ENCODE results near the gene DTWD2. TPM values are rescaled to one million over a fixed set of nuclear protein-coding genes. Genes with fewer than 3 reads are reported as not detected.
"Not testable (repeated sequence)": the region's sequence is repeated elsewhere in the genome, so short reads cannot be mapped to it uniquely, and the experiment has no call there.

Gene DTWD2
- total RNA-seq, 4 donors from 2014 or later, result 7.1 to 15.3 (median 11.2) TPM

DNA sequence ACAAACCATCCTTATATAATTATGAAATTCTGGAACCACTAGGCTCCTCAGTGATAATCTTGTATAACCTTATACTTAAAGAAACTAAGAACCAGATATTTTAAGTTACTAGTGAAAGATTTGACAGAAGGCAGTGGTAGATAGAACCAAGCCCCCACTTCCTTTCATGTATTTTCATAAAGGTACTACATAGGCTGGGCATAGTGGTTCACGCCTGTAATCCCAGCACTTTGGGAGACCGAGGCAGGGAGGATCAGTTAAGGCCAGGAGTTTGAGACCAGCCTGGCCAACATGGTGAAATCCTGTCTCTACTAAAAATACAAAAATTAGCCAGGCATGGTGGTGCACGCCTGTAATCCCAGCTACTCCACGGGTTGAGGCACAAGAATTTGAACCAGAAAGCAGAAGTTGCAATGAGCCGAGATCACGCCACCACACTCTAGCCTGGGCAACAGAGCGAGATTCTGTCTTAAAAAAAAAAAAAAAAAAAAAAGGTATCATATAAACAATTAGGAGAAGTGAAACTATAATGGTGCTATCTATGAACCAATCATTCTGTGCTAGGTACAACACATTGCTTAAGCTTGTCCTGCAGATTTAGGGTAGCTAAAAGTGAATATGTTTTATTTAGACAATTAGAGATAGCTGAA, 27.9 kb upstream of the DTWD2 start:
- no peak overlapping the region for H3K4me3 ChIP-seq
- no peaks in the 10 kb centered on the region for H3K9me3 ChIP-seq
- no peaks in the 10 kb centered on the region for H3K4me1 ChIP-seq
- 83% methylated on average over 7 of the region's 7 CpGs for WGBS
- H3K36me3 ChIP-seq, result no peaks in the 10 kb centered on the region
- DNase-seq (ENCODE audit: low spot score in 2 of 2), result no peak
- no peak overlapping the region for H3K27ac ChIP-seq
- TF ChIP-seq POLR2AphosphoS5 (IDR thresholded peaks at IDR 0.05), result no peak
- TF ChIP-seq POLR2A (IDR thresholded peaks at IDR 0.05), result no peak
- TF ChIP-seq EP300 (IDR thresholded peaks at IDR 0.05), result no peak
- TF ChIP-seq, protein P1, sequence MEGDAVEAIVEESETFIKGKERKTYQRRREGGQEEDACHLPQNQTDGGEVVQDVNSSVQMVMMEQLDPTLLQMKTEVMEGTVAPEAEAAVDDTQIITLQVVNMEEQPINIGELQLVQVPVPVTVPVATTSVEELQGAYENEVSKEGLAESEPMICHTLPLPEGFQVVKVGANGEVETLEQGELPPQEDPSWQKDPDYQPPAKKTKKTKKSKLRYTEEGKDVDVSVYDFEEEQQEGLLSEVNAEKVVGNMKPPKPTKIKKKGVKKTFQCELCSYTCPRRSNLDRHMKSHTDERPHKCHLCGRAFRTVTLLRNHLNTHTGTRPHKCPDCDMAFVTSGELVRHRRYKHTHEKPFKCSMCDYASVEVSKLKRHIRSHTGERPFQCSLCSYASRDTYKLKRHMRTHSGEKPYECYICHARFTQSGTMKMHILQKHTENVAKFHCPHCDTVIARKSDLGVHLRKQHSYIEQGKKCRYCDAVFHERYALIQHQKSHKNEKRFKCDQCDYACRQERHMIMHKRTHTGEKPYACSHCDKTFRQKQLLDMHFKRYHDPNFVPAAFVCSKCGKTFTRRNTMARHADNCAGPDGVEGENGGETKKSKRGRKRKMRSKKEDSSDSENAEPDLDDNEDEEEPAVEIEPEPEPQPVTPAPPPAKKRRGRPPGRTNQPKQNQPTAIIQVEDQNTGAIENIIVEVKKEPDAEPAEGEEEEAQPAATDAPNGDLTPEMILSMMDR (IDR thresholded peaks at IDR 0.05), result no peak
- no peaks in the 10 kb centered on the region for H3K27me3 ChIP-seq

DNA sequence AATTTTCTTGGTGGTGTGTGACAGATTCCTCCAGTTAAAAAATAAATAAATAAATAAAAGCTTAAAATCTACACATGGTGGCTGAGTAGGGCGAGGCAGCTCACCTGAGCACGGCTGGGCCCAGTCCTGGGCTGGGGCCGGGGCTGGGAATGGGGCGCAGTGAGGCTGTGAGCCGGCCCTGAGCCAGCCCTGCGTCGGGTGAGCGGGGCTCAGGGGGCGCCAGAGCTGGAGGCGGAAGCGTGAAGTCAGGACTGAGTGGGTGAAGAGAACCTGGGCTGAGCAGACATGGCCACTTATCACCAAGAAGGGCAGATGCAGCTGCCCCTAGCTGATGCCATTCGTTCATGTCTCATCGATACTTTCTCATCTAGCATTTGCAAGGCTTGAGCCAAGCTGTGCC, 22.8 kb upstream of the DTWD2 start:
- no peaks in the 10 kb centered on the region for H3K9me3 ChIP-seq
- H3K36me3 ChIP-seq, result no peaks in the 10 kb centered on the region
- no peak overlapping the region for H3K4me3 ChIP-seq
- no peak for TF ChIP-seq EP300 (IDR thresholded peaks at IDR 0.05)
- TF ChIP-seq POLR2A (IDR thresholded peaks at IDR 0.05), result no peak
- no peak for TF ChIP-seq POLR2AphosphoS5 (IDR thresholded peaks at IDR 0.05)
- TF ChIP-seq, protein P1 (IDR thresholded peaks at IDR 0.05), result no peak
- no peaks in the 10 kb centered on the region for H3K4me1 ChIP-seq
- no peak for DNase-seq (ENCODE audit: low spot score in 2 of 2)
- no peak overlapping the region for H3K27ac ChIP-seq
- WGBS, result 97% methylated on average over 12 of the region's 13 CpGs
- H3K27me3 ChIP-seq, result no peaks in the 10 kb centered on the region

DNA sequence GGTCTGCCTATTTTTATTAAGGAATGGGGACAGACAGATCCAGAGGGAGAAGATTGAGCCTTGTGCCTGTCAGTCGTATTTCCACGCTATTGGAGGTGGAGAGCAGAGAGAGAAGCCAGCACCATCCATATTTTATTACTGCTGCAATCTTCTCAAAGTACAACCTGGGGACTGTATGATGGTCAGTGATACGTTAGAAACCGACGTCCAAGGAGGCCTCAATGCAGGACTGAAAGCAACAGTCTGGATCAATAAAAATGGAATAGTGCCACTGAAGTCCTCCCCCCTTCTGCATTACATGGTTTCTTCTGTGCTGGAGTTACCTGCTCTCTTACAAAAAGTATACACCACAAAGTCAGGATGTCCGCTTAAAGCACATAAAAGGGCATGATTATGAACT, 21.9 kb upstream of the DTWD2 start:
- Histone ChIP-seq H3K27me3 (no peaks in the 10 kb centered on the region), H3K27ac (no peak overlapping the region), H3K4me1 (no peaks in the 10 kb centered on the region), H3K9me3 (no peaks in the 10 kb centered on the region), H3K36me3 (no peaks in the 10 kb centered on the region), H3K4me3 (no peak overlapping the region)
- WGBS, result 94% methylated on average over 6 of the region's 6 CpGs
- no peak for TF ChIP-seq POLR2AphosphoS5 (IDR thresholded peaks at IDR 0.05)
- no peak for TF ChIP-seq EP300 (IDR thresholded peaks at IDR 0.05)
- no peak for TF ChIP-seq POLR2A (IDR thresholded peaks at IDR 0.05)
- TF ChIP-seq, protein P1 (IDR thresholded peaks at IDR 0.05), result no peak
- DNase-seq (ENCODE audit: low spot score in 2 of 2), result no peak

DNA sequence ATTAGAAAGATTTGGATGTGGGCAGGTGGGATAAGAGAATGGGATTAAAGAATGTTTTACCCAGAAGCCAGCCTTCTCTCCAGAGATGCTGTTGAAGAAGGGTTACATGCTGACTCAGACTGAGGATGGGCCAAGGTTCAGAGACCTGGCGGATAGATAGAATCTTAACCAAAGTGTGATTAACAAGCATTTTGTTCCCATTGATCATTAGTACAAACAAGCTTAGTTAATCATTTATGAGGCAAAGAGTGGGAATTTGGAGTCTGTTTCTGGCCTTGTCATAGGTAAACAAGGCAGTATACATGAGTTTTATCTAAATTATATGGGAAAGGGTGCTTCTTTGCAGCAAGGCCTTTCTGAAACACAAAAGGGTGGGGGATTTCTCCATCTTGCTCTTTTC, 20.8 kb upstream of the DTWD2 start:
- H3K4me1 ChIP-seq, result no peaks in the 10 kb centered on the region
- WGBS, result 82% methylated on average over 1 of the region's 1 CpG
- H3K36me3 ChIP-seq, result no peaks in the 10 kb centered on the region
- no peak for DNase-seq (ENCODE audit: low spot score in 2 of 2)
- no peak overlapping the region for H3K27ac ChIP-seq
- no peaks in the 10 kb centered on the region for H3K27me3 ChIP-seq
- no peak overlapping the region for H3K4me3 ChIP-seq
- TF ChIP-seq POLR2A (IDR thresholded peaks at IDR 0.05) (no peak), POLR2AphosphoS5 (IDR thresholded peaks at IDR 0.05) (no peak), EP300 (IDR thresholded peaks at IDR 0.05) (no peak)
- TF ChIP-seq, protein P1 (IDR thresholded peaks at IDR 0.05), result no peak
- no peaks in the 10 kb centered on the region for H3K9me3 ChIP-seq

DNA sequence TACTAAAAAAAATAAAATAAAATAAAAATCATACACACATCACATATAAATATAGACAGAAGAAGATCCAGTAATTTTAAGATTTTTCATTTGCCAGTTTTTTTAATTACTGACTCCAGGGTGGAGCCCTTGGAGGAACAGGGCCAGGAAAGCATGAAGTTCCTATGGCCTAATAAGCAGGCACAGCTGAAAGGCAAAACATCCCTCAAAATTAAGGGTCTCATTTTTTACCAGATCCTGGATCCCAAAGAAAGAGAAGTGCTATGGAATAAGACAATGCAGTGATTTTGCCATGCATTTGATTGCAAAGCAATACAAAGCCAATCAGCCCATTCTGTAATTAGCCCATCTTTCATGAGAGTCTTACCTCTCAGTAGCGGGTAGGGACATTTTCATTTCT, 11.3 kb upstream of the DTWD2 start:
- TF ChIP-seq POLR2A (IDR thresholded peaks at IDR 0.05) (no peak), POLR2AphosphoS5 (IDR thresholded peaks at IDR 0.05) (no peak), EP300 (IDR thresholded peaks at IDR 0.05) (no peak)
- TF ChIP-seq, protein P1 (IDR thresholded peaks at IDR 0.05), result no peak
- no peaks in the 10 kb centered on the region for H3K27me3 ChIP-seq
- no peak for DNase-seq (ENCODE audit: low spot score in 2 of 2)
- WGBS, result 95% methylated on average over 1 of the region's 1 CpG
- no peaks in the 10 kb centered on the region for H3K4me1 ChIP-seq
- no peak overlapping the region for H3K4me3 ChIP-seq
- H3K9me3 ChIP-seq, result no peaks in the 10 kb centered on the region
- no peaks in the 10 kb centered on the region for H3K36me3 ChIP-seq
- no peak overlapping the region for H3K27ac ChIP-seq

DNA sequence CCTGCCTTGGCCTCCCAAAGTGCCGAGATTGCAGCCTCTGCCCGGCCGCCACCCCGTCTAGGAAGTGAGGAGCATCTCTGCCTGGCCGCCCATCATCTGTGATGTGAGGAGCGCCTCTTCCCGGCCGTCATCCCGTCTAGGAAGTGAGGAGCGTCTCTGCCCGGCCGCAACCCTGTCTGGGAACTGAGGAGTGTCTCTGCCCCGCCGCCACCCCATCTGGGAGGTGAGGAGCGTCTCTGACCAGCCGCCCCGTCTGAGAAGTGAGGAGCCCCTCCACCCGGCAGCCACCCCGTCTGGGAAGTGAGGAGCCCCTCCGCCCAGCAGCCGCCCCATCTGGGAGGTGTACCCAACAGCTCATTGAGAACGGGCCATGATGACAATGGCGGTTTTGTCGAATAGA, 10.5 kb upstream of the DTWD2 start:
- not testable (repeated sequence) for H3K4me3 ChIP-seq; H3K9me3 ChIP-seq; H3K27ac ChIP-seq; H3K36me3 ChIP-seq; H3K27me3 ChIP-seq; DNase-seq (ENCODE audit: low spot score in 2 of 2); H3K4me1 ChIP-seq
- WGBS, result 90% methylated on average over 13 of the region's 24 CpGs
